HL-60 (cell line): ENCODE measurements around the gene VTI1A.

Experiments
- DNase-seq, 2 experiments: peaks; one replicate each; pipeline ENCODE4 v3.0.0-alpha.2; 2010 to 2020; ENCODE audit warnings: low read depth in 1 of 2, low spot score in 1 of 2
- H3K27ac ChIP-seq: fragments of 250-450 bp; sonication (Bioruptor Pico); replicated peaks from 2 replicates; pipeline ENCODE4 v1.5.1; 2020; ENCODE audit warnings: mild to moderate bottlenecking, moderate library complexity
- H3K27me3 ChIP-seq: fragments of 250-450 bp; sonication (Bioruptor Pico); 2 replicates; pipeline ENCODE4 v1.5.1; 2021; ENCODE audit warnings: mild to moderate bottlenecking, moderate library complexity; ENCODE audit not compliant: insufficient read depth, poor library complexity, severe bottlenecking
- H3K4me3 ChIP-seq: replicated peaks from 2 replicates; pipeline ENCODE4 v1.5.1; 2011; ENCODE audit warnings: mild to moderate bottlenecking, control low read depth, low read length; ENCODE audit not compliant: insufficient read depth
- CTCF ChIP-seq: IDR thresholded peaks from one replicate; pipeline ENCODE4 v1.5.1; 2011; ENCODE audit warnings: low read length, control low read depth, inconsistent platforms; ENCODE audit not compliant: insufficient read depth
- GABPA ChIP-seq: IDR thresholded peaks from 2 replicates; pipeline ENCODE4 v1.6.1; 2012; ENCODE audit warnings: low read depth
- POLR2AphosphoS5 ChIP-seq: IDR thresholded peaks from 2 replicates; pipeline ENCODE4 v1.6.1; 2012; ENCODE audit warnings: low read depth
- SPI1 ChIP-seq: IDR thresholded peaks from 2 replicates; pipeline ENCODE4 v1.6.1; 2012; ENCODE audit warnings: low read depth, mild to moderate bottlenecking, borderline replicate concordance
- TF ChIP-seq, protein P1 (sequence below): IDR thresholded peaks from 2 replicates; pipeline ENCODE4 v1.6.1; 2012; ENCODE audit warnings: low read depth; ENCODE audit not compliant: insufficient replicate concordance

Gene VTI1A

DNA sequence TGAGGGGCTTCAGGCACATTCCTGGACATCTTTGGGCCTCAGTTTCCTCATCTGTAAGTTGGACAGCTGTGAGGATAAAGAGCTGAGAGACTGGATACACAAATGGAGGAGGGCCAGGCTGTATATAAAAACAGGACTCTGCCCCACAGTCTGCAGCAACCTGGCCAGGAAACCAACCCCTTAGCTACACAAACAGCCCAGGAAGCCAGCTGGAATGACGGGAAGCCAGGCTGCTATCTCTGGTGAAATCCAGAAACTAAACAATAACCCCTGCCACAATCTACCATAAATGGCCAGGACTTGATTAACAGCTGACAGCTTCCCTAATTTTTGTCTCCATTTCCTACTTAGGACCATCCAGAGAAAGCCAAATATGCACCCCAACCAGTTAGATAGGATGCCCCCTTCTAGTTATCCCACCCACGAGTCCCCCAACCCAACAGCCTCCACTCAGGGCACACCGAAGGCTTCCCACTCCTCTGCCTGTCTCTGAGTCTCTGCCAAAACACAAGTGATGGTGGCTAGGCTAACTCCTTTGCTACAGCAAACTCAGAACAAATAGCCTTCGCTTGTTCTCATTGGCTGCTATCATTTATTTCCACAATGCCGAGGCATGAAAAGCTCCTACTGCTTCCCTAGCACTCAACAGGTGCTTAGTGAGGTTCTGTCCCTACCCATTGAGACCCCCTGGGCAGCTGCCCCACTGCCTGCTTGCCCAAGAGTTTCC, 393.1 kb downstream of the VTI1A start:
- DNase-seq = no peak
- no peak overlapping the region for H3K27ac ChIP-seq
- no peak for TF ChIP-seq GABPA
- TF ChIP-seq, protein P1, sequence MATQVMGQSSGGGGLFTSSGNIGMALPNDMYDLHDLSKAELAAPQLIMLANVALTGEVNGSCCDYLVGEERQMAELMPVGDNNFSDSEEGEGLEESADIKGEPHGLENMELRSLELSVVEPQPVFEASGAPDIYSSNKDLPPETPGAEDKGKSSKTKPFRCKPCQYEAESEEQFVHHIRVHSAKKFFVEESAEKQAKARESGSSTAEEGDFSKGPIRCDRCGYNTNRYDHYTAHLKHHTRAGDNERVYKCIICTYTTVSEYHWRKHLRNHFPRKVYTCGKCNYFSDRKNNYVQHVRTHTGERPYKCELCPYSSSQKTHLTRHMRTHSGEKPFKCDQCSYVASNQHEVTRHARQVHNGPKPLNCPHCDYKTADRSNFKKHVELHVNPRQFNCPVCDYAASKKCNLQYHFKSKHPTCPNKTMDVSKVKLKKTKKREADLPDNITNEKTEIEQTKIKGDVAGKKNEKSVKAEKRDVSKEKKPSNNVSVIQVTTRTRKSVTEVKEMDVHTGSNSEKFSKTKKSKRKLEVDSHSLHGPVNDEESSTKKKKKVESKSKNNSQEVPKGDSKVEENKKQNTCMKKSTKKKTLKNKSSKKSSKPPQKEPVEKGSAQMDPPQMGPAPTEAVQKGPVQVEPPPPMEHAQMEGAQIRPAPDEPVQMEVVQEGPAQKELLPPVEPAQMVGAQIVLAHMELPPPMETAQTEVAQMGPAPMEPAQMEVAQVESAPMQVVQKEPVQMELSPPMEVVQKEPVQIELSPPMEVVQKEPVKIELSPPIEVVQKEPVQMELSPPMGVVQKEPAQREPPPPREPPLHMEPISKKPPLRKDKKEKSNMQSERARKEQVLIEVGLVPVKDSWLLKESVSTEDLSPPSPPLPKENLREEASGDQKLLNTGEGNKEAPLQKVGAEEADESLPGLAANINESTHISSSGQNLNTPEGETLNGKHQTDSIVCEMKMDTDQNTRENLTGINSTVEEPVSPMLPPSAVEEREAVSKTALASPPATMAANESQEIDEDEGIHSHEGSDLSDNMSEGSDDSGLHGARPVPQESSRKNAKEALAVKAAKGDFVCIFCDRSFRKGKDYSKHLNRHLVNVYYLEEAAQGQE = no peak
- TF ChIP-seq SPI1 = no peak
- TF ChIP-seq POLR2AphosphoS5 = no peak
- TF ChIP-seq CTCF = no peak
- H3K4me3 ChIP-seq = no peak overlapping the region
- H3K27me3 ChIP-seq = no peaks in the 10 kb centered on the region

GRCh38 chr10:112841549-112841948, 394.5 kb downstream of the VTI1A start:
- H3K27ac ChIP-seq = no peak overlapping the region
- H3K27me3 ChIP-seq = no peaks in the 10 kb centered on the region
- no peak for DNase-seq
- H3K4me3 ChIP-seq = no peak overlapping the region
- TF ChIP-seq, protein P1 = no peak
- TF ChIP-seq GABPA (no peak), POLR2AphosphoS5 (no peak), SPI1 (no peak)

DNA sequence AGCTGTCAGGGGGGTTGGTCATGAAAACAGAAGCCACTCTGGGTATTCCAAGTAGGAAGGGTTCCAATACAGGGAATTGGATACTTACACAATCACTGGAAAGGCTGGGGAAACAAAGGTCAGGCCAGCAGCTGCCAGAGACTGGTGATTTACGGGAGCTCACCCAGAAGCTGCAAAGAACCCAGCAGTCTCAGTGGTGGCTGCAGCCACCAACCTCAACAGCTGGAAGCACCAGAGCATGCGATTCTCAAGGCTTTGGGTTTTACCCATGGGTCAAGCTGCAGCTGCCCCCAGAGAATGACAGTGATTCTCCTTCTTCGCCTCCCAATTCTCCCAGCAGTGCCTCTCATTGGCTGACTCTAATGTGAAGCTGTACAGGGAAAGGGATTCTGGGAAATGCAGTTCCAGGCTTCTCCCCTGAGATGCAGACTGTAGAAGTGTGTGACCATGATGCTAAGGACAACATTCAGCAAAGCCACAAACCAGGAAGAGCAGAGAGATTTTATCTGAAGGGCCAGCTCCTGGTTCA, 395.9 kb downstream of the VTI1A start:
- no peak for DNase-seq
- Histone ChIP-seq H3K4me3 (no peak overlapping the region), H3K27me3 (no peaks in the 10 kb centered on the region), H3K27ac (no peak overlapping the region)
- TF ChIP-seq GABPA (no peak), POLR2AphosphoS5 (no peak), SPI1 (no peak), CTCF (no peak)
- TF ChIP-seq, protein P1 = no peak
